ENCODE data around the gene RND3.

GRCh38 chr2:150472511-150472899 is 15.0 kb downstream of the RND3 start:
- TF ChIP-seq CTCF (IDR thresholded peaks at IDR 0.05) = no peak
- no peak for TF ChIP-seq POLR2AphosphoS5 (IDR thresholded peaks at IDR 0.05; ENCODE audit: low read depth, low read length)
- TF ChIP-seq SIN3A (IDR thresholded peaks at IDR 0.05; ENCODE audit: borderline replicate concordance, insufficient read depth, low read depth, low read length) = no peak
- TF ChIP-seq REST (IDR thresholded peaks at IDR 0.05; ENCODE audit: insufficient read depth in 1 of 2, low read depth in 2 of 2, low read length in 1 of 2) = no peak
- TF ChIP-seq TCF7L2 (IDR thresholded peaks at IDR 0.05; ENCODE audit: low read depth, low read length) = no peak
